Brain microvascular endothelial cell (primary cell): ENCODE data around the gene GRB2.

ENCODE experiments used
- DNase-seq: peaks from one replicate; pipeline ENCODE4 v3.0.0-alpha.2; 2020
- H3K27ac ChIP-seq: fragments of 250-450 bp; sonication (Bioruptor Pico); 2 replicates; pipeline ENCODE4 v1.5.1; 2020; ENCODE audit warnings: mild to moderate bottlenecking, moderate library complexity
- H3K27me3 ChIP-seq: fragments of 250-450 bp; sonication (Bioruptor Pico); replicated peaks from 2 replicates; pipeline ENCODE4 v1.5.1; 2020; ENCODE audit warnings: mild to moderate bottlenecking
- H3K36me3 ChIP-seq: fragments of 250-450 bp; sonication (Bioruptor Pico); replicated peaks from 2 replicates; pipeline ENCODE4 v1.5.1; 2020; ENCODE audit warnings: mild to moderate bottlenecking
- H3K4me3 ChIP-seq: 2 replicates; pipeline ENCODE4 v1.5.1; 2011; ENCODE audit warnings: low read depth, mild to moderate bottlenecking, control low read depth, low read length, moderate library complexity
- in situ Hi-C: cut with HindIII; loops from 2 replicates; pipeline ENCODE4 v1.10.0; 2017; ENCODE audit warnings: low sequenced_read_pairs, low pct_ligation_motif_present
- TF ChIP-seq, protein P1 (sequence below): IDR thresholded peaks from 2 replicates; pipeline ENCODE4 v1.5.1; 2011; ENCODE audit warnings: low read depth, mild to moderate bottlenecking, moderate library complexity, low read length, control low read depth, inconsistent platforms; ENCODE audit errors: missing control alignments

Gene GRB2

DNA sequence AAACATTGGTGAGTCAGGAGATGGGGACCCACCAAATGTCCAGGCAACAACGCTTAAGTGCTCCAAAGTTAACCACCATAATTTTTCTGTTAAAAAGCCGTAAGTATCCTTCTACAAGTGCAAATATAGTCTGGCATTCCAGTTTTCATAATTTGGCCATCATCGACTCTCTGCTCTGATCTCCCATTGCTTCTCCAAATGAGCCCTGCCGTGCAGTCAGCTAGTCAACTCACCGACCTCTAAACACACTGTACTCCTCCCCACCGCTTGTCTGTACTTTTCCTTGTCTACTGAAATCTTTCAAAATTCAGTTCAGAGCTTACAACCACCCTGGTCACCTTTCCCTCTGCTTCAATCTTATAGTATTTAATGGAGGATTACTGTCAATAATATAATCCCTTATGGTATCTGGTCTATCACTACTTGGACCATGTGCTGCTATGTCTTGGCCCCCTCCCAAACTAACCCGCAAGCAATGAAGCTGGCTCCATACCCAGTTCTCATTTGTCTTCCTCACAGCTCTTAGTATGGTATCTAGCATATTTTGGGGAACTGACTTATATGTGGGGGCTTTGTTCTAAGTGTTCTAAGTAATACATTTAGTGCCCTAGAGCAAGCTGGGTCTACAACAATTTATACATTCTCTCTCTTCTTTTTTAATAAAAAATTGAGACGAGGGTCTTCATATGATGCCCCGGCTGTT is 63.5 kb downstream of the GRB2 start:
- H3K4me3 ChIP-seq, result no peak overlapping the region
- no peak for DNase-seq
- H3K36me3 ChIP-seq, result no peaks in the 10 kb centered on the region
- in situ Hi-C loops, result no loop called here
- TF ChIP-seq, protein P1, sequence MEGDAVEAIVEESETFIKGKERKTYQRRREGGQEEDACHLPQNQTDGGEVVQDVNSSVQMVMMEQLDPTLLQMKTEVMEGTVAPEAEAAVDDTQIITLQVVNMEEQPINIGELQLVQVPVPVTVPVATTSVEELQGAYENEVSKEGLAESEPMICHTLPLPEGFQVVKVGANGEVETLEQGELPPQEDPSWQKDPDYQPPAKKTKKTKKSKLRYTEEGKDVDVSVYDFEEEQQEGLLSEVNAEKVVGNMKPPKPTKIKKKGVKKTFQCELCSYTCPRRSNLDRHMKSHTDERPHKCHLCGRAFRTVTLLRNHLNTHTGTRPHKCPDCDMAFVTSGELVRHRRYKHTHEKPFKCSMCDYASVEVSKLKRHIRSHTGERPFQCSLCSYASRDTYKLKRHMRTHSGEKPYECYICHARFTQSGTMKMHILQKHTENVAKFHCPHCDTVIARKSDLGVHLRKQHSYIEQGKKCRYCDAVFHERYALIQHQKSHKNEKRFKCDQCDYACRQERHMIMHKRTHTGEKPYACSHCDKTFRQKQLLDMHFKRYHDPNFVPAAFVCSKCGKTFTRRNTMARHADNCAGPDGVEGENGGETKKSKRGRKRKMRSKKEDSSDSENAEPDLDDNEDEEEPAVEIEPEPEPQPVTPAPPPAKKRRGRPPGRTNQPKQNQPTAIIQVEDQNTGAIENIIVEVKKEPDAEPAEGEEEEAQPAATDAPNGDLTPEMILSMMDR, result no peak
- no peaks in the 10 kb centered on the region for H3K27me3 ChIP-seq
- H3K27ac ChIP-seq, result no peak overlapping the region

DNA sequence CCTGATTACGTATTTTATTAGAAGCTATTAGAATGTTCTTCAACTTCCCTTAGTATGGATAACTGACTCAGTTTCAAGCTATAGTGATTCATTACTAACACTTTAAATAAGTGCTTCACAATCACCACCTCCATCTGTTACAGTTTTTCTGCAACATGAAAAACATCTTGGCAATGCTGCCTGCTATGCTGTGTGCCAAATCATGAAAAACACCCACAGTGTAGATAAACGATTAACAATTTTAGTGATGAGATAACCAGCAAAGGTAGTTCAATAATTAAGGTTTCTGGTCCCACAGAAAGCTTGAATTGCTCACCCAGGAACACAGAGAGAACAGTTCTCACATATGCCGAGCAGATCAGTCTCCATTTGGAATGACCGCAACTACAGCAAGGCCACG is 64.8 kb downstream of the GRB2 start:
- Histone ChIP-seq H3K27me3 (no peaks in the 10 kb centered on the region), H3K36me3 (no peaks in the 10 kb centered on the region), H3K4me3 (no peak overlapping the region), H3K27ac (no peak overlapping the region)
- in situ Hi-C loops, result no loop called here
- DNase-seq, result no peak
- TF ChIP-seq, protein P1, result no peak

DNA sequence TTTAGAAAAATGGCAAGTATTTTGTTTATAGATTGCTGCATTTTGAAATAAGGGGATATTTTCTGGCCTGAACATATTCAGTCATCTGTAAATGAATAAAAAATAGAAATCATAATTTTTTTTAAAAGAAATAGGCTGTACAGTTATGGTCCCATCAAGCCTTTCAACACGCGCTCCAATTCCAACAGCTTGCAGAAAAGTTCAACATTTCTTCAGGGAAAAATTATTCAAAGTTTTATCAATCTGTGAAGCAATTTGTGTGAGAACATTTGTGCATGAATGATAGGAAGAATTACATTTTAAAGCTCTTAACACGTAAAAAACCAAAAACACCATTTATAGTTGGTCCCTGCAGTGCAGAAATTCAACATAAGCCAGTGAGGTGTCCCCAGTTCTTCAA is 65.5 kb downstream of the GRB2 start:
- no peaks in the 10 kb centered on the region for H3K36me3 ChIP-seq
- H3K27ac ChIP-seq, result no peak overlapping the region
- in situ Hi-C loops, result no loop called here

DNA sequence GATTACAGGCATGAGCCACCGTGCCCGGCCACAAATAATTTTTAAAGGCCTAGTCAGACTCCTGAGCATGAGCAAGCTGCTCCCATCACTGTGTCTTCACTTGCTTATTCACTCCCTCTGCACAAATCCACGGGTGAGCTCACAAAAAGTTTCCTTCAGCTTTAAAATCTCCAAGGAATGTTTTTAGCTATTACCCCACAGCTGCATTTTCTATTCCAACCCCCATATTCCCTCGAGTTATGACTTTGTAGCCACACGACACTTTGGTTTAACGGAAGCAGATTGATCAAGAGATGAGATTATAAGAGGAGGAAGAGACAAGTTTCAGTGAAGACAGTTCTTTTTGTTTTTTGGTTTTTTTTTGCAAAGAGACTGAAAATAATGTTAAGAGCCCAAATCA is 67.1 kb downstream of the GRB2 start:
- Histone ChIP-seq H3K4me3 (no peak overlapping the region), H3K36me3 (no peaks in the 10 kb centered on the region), H3K27me3 (no peaks in the 10 kb centered on the region), H3K27ac (no peak overlapping the region)
- in situ Hi-C loops, result no loop called here
- TF ChIP-seq, protein P1, result no peak
- DNase-seq, result no peak

More for the DNA sequence above, 65.5 kb downstream of the GRB2 start:
- no peaks in the 10 kb centered on the region for H3K27me3 ChIP-seq
- no peak for DNase-seq
- no peak overlapping the region for H3K4me3 ChIP-seq
- TF ChIP-seq, protein P1, result no peak

DNA sequence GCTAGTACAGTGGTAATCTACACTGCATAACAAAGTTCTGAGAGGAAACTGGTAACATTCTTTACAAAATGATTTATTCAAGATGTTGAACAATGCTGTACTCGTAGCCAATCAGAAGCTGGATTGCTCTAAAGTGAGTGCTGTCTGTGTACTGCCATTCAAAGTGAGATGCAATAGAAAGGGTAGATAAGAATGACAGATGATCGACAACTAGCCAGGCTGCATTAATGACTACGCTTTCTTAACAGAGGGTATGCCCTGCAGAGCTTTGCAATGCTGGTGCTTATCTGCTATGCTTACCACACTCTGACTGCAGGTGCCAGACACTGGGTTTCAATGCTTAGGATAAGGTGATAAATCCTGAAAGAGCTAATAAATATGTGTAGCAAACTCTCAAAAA is 70.2 kb downstream of the GRB2 start:
- DNase-seq, result no peak
- Histone ChIP-seq H3K27ac (no peak overlapping the region), H3K36me3 (peaks cover 2% of the 10 kb centered on the region), H3K4me3 (no peak overlapping the region), H3K27me3 (no peaks in the 10 kb centered on the region)
- TF ChIP-seq, protein P1, result no peak
- in situ Hi-C loops, result no loop called here

DNA sequence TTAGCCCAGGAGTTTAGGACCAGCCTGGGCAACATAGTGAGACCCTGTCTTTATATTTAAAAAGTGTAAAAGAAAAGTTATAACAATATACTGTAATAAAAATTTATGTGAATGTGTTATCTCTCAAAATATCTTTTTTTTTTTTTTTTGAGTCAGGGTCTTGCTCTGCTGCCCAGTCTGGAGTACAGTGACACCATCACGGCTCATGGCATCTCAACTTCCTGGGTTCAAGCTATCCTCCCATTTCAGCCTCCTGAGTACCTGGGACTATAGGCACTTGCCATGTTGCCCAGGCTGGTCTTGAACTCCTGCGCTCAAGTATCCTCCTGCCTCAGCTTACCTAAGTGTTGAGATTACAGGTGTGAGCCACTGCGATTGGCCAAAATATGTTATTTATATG is 70.8 kb downstream of the GRB2 start:
- TF ChIP-seq, protein P1, result no peak
- DNase-seq, result no peak
- Histone ChIP-seq H3K27ac (no peak overlapping the region), H3K4me3 (no peak overlapping the region), H3K36me3 (peaks cover 2% of the 10 kb centered on the region), H3K27me3 (no peaks in the 10 kb centered on the region)
- in situ Hi-C loops, result no loop called here
